Spleen (tissue), 11 donors: ENCODE measurements around the gene SENP5. TPM values are rescaled to one million over a fixed set of nuclear protein-coding genes. Genes with fewer than 3 reads are reported as not detected.

Experiments
- DNase-seq: peaks from one replicate; pipeline ENCODE4 v3.0.0-alpha.2; 2020
- H3K27ac ChIP-seq, 8 donors: fragments of 200-600 bp; sonication (generic) in 7 of 8; 1 replicate in 4 of 8; 2 replicates in 4 of 8; pipeline versions ENCODE4 v1.5.0 to v1.8.0; 2016 to 2021; ENCODE audit warnings: inconsistent platforms in 4 of 8, mild to moderate bottlenecking in 4 of 8, moderate library complexity in 1 of 8
- H3K27me3 ChIP-seq, 7 donors: fragments of 200-600 bp; sonication (generic) in 6 of 7; replicated peaks in 1 of 7; 1 replicate in 4 of 7; 2 replicates in 3 of 7; pipeline versions ENCODE4 v1.5.0 to v1.8.0; 2016 to 2021; ENCODE audit warnings: inconsistent platforms in 3 of 7, mild to moderate bottlenecking in 1 of 7
- H3K36me3 ChIP-seq, 6 donors: fragments of 200-600 bp; sonication (generic) in 5 of 6; 1 replicate in 4 of 6; 2 replicates in 2 of 6; pipeline versions ENCODE4 v1.5.0 to v1.8.0; 2016 to 2021; ENCODE audit warnings: inconsistent platforms in 2 of 6
- H3K4me1 ChIP-seq, 6 donors: fragments of 200-600 bp; sonication (generic) in 5 of 6; 1 replicate in 3 of 6; 2 replicates in 3 of 6; pipeline versions ENCODE4 v1.5.0 to v1.8.0; 2016 to 2021; ENCODE audit warnings: inconsistent platforms in 3 of 6
- H3K4me3 ChIP-seq, 8 donors: fragments of 200-600 bp; sonication (generic) in 7 of 8; 1 replicate in 4 of 8; 2 replicates in 4 of 8; pipeline versions ENCODE4 v1.5.0 to v1.8.0; 2016 to 2021; ENCODE audit warnings: inconsistent platforms in 4 of 8, mild to moderate bottlenecking in 4 of 8, moderate library complexity in 2 of 8
- H3K9me3 ChIP-seq, 8 donors: fragments of 200-600 bp; sonication (generic) in 7 of 8; 1 replicate in 4 of 8; 2 replicates in 4 of 8; pipeline versions ENCODE4 v1.5.0 to v1.8.0; 2016 to 2021; ENCODE audit warnings: inconsistent platforms in 4 of 8
- POLR2A ChIP-seq, 3 donors: fragments of 450-650 bp; IDR thresholded peaks; one replicate each; pipeline ENCODE4 v1.5.1; 2017; ENCODE audit warnings: antibody characterized with exemption in 3 of 3, mild to moderate bottlenecking in 1 of 3
- POLR2AphosphoS5 ChIP-seq, 3 donors: sonication (generic); formaldehyde crosslinking; IDR thresholded peaks; one replicate each; pipeline ENCODE4 v1.5.1; 2017; ENCODE audit warnings: antibody characterized with exemption in 3 of 3
- WGBS, 5 donors: extraction: QIAGEN DNeasy Blood & Tissue Kit in 3 of 5; methylation state at CpG; one replicate each; pipeline versions ENCODE4 v1.1.5 to v1.1.7; 2013 to 2018; 5-methylcytosine and 5-hydroxymethylcytosine counted together
- intact Hi-C: fragments of 100-400 bp; cut with DNase I; formaldehyde crosslinking; loops from one replicate; pipeline ENCODE4 v1.15.0; 2023; ENCODE audit warnings: low total_unique reads
- polyA plus RNA-seq, 3 donors: library from polyadenylated mRNA; stranded (reverse); fragments of 200-250 nt; gene quantifications; one replicate each; pipeline ENCODE4 v1.2.1, GENCODE V29; 2013
- total RNA-seq, 7 donors: library from RNA; depleted of rRNA in 3 of 7; stranded (reverse); fragments of >200 nt in 3 of 7; fragmentation: NEBNext Ultra II Directional in 4 of 7; extraction: Animal tissue kit (Norgen Biotek cat#: 25700) in 4 of 7; gene quantifications; one replicate each; pipeline versions ENCODE4 v1.1.0 to v1.2.1, GENCODE V29; 2016 to 2021
- TF ChIP-seq, protein P1 (sequence below), 11 experiments: fragments of 200-600 bp in 7 of 11; fragments of 450-650 bp in 4 of 11; sonication (generic) in 4 of 11; IDR thresholded peaks in 8 of 11; conservative IDR thresholded peaks in 3 of 11; 1 replicate in 7 of 11; 2 replicates in 4 of 11; pipeline versions ENCODE4 v1.4.0 to v1.8.0; 2016 to 2021; ENCODE audit warnings: antibody characterized with exemption in 11 of 11, inconsistent platforms in 4 of 11, mild to moderate bottlenecking in 1 of 11
- donor health status: healthy with polysubstance abuse.
- donor health status: DM: no; HTN: no; CAD: no; lungs with moderate emphysema.
- donor health status: DM: no; HTN: no; CAD: no.
- donor health status: Bipolar disorder and iron deficiency.
- donor health status: healthy.
- donor health status: DM: no; HTN: no; CAD: no.
- donor health status: DM: yes; HTN: yes; CAD: no.

SENP5 gene
- total and polyA plus RNA-seq, 10 donors = 5.0 to 59.6 (median 47.1) TPM

DNA sequence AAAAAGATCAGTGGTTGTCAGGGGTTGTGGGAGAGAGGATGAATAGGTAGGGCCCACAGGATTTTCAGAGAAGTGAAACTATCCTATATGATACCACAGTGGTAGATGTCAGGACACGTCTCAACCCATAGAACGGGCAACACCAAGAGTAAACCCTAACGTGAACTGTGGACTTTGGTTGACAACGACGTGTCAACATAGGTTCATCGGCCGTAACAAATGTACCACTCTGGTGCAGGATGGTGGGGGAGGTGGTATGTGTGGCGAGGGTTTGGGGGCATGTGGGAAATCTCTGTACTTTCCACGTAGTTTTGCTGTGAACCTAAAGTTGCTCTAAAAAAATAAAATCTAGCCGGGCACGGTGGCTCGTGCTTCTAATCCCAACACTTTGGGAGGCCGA lies 113.9 kb downstream of the SENP5 start:
- intact Hi-C loops = no loop called here
- Histone ChIP-seq H3K9me3 (peaks cover 0 to 19% (median 14%) of the 10 kb centered on the region in 8 donors), H3K4me3 (no peak overlapping the region), H3K27ac (no peak overlapping the region), H3K27me3 (peaks cover 0 to 25% (median 0%) of the 10 kb centered on the region in 7 donors), H3K36me3 (no peaks in the 10 kb centered on the region), H3K4me1 (peaks cover 0 to 8% (median 2%) of the 10 kb centered on the region in 6 donors)
- WGBS, 5 donors = 85 to 94% (median 88%) methylated on average over 13 of the region's 13 CpGs
- DNase-seq = no peak
- TF ChIP-seq, protein P1, sequence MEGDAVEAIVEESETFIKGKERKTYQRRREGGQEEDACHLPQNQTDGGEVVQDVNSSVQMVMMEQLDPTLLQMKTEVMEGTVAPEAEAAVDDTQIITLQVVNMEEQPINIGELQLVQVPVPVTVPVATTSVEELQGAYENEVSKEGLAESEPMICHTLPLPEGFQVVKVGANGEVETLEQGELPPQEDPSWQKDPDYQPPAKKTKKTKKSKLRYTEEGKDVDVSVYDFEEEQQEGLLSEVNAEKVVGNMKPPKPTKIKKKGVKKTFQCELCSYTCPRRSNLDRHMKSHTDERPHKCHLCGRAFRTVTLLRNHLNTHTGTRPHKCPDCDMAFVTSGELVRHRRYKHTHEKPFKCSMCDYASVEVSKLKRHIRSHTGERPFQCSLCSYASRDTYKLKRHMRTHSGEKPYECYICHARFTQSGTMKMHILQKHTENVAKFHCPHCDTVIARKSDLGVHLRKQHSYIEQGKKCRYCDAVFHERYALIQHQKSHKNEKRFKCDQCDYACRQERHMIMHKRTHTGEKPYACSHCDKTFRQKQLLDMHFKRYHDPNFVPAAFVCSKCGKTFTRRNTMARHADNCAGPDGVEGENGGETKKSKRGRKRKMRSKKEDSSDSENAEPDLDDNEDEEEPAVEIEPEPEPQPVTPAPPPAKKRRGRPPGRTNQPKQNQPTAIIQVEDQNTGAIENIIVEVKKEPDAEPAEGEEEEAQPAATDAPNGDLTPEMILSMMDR (IDR thresholded peaks at IDR 0.05 in 8 of 11, conservative IDR thresholded peaks at IDR 0.05 in 3 of 11) = no peak
- TF ChIP-seq POLR2AphosphoS5 (IDR thresholded peaks at IDR 0.05) (no peak), POLR2A (IDR thresholded peaks at IDR 0.05) (no peak)

DNA sequence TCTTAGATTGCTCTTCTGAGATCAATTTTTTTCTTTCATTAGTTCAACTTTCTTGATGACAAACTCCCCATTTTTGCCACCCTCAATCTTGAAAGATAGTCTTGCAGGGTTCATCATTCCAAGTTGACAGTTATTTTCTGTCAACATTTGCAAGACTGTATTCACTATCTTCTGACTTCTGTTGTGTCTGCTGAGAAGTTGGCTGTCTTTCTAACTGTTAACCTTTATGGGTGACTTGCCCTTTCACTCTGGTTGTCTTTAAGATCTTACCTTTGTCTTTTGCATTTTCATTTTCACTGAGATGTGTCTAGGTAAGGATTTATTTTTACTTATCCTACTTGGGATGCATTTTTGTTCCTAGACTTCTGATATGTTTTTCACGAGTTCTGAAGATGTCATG lies 115.5 kb downstream of the SENP5 start:
- no peak for TF ChIP-seq POLR2A (IDR thresholded peaks at IDR 0.05)
- TF ChIP-seq, protein P1 (IDR thresholded peaks at IDR 0.05 in 8 of 11, conservative IDR thresholded peaks at IDR 0.05 in 3 of 11) = no peak
- TF ChIP-seq POLR2AphosphoS5 (IDR thresholded peaks at IDR 0.05) = no peak
- Histone ChIP-seq H3K27ac (no peak overlapping the region), H3K4me3 (no peak overlapping the region), H3K36me3 (no peaks in the 10 kb centered on the region), H3K4me1 (peaks cover 0 to 8% (median 2%) of the 10 kb centered on the region in 6 donors), H3K27me3 (peaks cover 0 to 30% (median 0%) of the 10 kb centered on the region in 7 donors), H3K9me3 (peaks cover 0 to 19% (median 14%) of the 10 kb centered on the region in 8 donors)
- 54 to 83% (median 62%) methylated on average over 1 of the region's 1 CpG for WGBS, 5 donors
- DNase-seq = no peak
- intact Hi-C loops = no loop called here

Other genes starting within 250 kb of the SENP5 start
- 10 to 100 TPM; 25.7 to 35.2 (median 30.8) TPM for gene NRROS, start 228.2 kb upstream of the SENP5 start, total RNA-seq
- 10 to 100 TPM in 1 of 3 donors, 1 to 10 TPM in 2; 7.8 to 20.3 (median 8.4) TPM for gene NRROS, start 228.2 kb upstream of the SENP5 start, polyA plus RNA-seq
- gene CEP19, start 155.7 kb upstream of the SENP5 start, total RNA-seq = 1 to 10 TPM; 2.3 to 6.4 (median 3.4) TPM
- 1 to 10 TPM in 2 of 3 donors, under 1 TPM in 1; 0.68 to 2.9 (median 1.2) TPM for gene CEP19, start 155.7 kb upstream of the SENP5 start, polyA plus RNA-seq
- 10 to 100 TPM; 14.1 to 29.2 (median 17.8) TPM for gene PIGX, start 155.5 kb upstream of the SENP5 start, total RNA-seq
- gene PIGX, start 155.5 kb upstream of the SENP5 start, polyA plus RNA-seq = 1 to 10 TPM; 4.5 to 6.7 (median 5.3) TPM
- gene PAK2, start 128.1 kb upstream of the SENP5 start, total RNA-seq = 100 to 1,000 TPM in 5 of 7 donors, 10 to 100 TPM in 2; 95.1 to 113 (median 108) TPM
- 10 to 100 TPM; 21.2 to 34.9 (median 25.1) TPM for gene PAK2, start 128.1 kb upstream of the SENP5 start, polyA plus RNA-seq
- 10 to 100 TPM; 44.6 to 50.2 (median 48.7) TPM for gene NCBP2, start 74.6 kb downstream of the SENP5 start, total RNA-seq
- 10 to 100 TPM; 53.7 to 61.1 (median 56.9) TPM for gene NCBP2, start 74.6 kb downstream of the SENP5 start, polyA plus RNA-seq
- gene PIGZ, start 100.9 kb downstream of the SENP5 start, total RNA-seq = 1 to 10 TPM; 2.0 to 5.1 (median 2.6) TPM
- gene PIGZ, start 100.9 kb downstream of the SENP5 start, polyA plus RNA-seq = 1 to 10 TPM; 2.0 to 2.6 (median 2.2) TPM
- 1 to 10 TPM in 5 of 7 donors, under 1 TPM in 2; 0.65 to 3.9 (median 1.8) TPM for gene MELTF, start 161.9 kb downstream of the SENP5 start, total RNA-seq
- under 1 TPM; 0.41 to 0.77 (median 0.67) TPM for gene MELTF, start 161.9 kb downstream of the SENP5 start, polyA plus RNA-seq